ENCODE data around the gene GRB10.

GRB10 gene

GRCh38 chr7:50824882-50825281, 42.2 kb upstream of the GRB10 start:
- CTCF ChIA-PET = no interaction called here

DNA sequence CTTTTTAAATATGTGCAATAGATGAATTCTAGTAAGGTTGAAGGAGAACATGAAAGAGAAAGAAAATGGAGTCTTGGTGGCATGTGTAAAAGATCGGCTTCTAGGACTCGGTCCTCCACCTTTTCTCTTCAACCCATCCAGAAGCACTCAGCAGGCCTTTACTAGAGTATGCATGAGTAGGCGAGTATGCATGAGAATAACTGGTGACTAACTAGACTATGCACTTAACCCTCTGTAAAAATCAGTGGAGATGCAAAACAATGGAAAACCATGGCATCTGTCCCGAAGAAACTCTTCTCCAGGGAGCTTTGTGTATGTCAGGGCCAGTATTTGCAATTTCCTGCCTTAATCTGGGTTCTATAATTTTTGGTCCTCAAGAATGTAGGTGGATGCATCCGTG, 40.0 kb upstream of the GRB10 start:
- ChIA-PET CTCF (no interaction called here), POLR2A (interaction anchor here (1.0 to 1.6 kb wide), 2 partner anchors 25 to 135 kb away, joined by 4 to 5 read pairs; no protein-coding TSS in a partner anchor)
- DNase-seq (ENCODE audit: extremely low spot score) = no peak
- TF ChIP-seq ARNT (IDR thresholded peaks at IDR 0.05) (no peak), SP1 (IDR thresholded peaks at IDR 0.05) (no peak), BHLHE40 (IDR thresholded peaks at IDR 0.05; ENCODE audit: borderline replicate concordance) (no peak), SUZ12 (IDR thresholded peaks at IDR 0.05) (no peak), ZNF384 (IDR thresholded peaks at IDR 0.05) (no peak), ELF4 (IDR thresholded peaks at IDR 0.05) (no peak)

More at GRCh38 chr7:50824882-50825281, 42.2 kb upstream of the GRB10 start:
- POLR2A ChIA-PET = no interaction called here
- TF ChIP-seq TARDBP (IDR thresholded peaks at IDR 0.05) = no peak
- DNase-seq (ENCODE audit: extremely low spot score) = no peak

DNA sequence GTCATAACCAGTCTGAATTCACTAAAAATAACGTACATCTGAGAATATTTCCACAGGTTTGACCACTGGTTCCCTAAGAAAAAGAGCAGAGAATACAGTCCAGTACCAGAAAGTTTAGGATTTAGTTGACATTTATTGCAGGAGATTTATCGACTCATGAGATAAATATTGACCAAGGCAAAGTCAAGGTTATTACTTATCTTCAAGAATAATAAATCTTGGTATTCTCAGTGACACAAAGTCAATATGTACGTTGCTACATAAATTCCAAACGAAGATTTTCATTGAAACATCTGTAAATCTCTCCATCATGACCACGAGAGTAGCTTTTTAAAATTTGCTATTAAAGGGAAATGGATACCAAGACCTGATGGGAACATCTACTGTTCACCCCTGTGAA, 39.4 kb upstream of the GRB10 start:
- POLR2A ChIA-PET = interaction anchor here (1.0 to 1.6 kb wide), 3 partner anchors 16 to 135 kb away, joined by 4 to 5 read pairs (median 5); no protein-coding TSS in a partner anchor

GRCh38 chr7:50821457-50822008, 38.8 kb upstream of the GRB10 start:
- TF ChIP-seq L3MBTL2 (conservative IDR thresholded peaks at IDR 0.05) (peak; percentile 86), FOXA1 (IDR thresholded peaks at IDR 0.05) (no peak), PKNOX1 (IDR thresholded peaks at IDR 0.05) (peak; percentile 59)
- DNase-seq (ENCODE audit: extremely low spot score) = peak; percentile 43
- ChIA-PET POLR2A (interaction anchor here (1.1 to 1.6 kb wide), 2 partner anchors 17 to 136 kb away, joined by 5 read pairs; no protein-coding TSS in a partner anchor), CTCF (interaction anchor here (1.1 kb wide), 1 partner anchor 339 kb away, joined by 3 read pairs; no protein-coding TSS in a partner anchor)

More for the DNA sequence above, 39.4 kb upstream of the GRB10 start:
- no peak for DNase-seq (ENCODE audit: extremely low spot score)
- CTCF ChIA-PET = interaction anchor here (1.1 kb wide), 1 partner anchor 339 kb away, joined by 3 read pairs; no protein-coding TSS in a partner anchor
- TF ChIP-seq ZNF384 (IDR thresholded peaks at IDR 0.05) (no peak), FOXA1 (IDR thresholded peaks at IDR 0.05) (0 out of 2 replicates have a peak, but pooled peaks have one; percentile 56), PKNOX1 (IDR thresholded peaks at IDR 0.05) (peak; percentile 74), CTBP1 (IDR thresholded peaks at IDR 0.05; ENCODE audit: borderline replicate concordance) (peak; percentile 76; the same call in 1 of the 2 replicates), L3MBTL2 (conservative IDR thresholded peaks at IDR 0.05) (no peak), LEF1 (IDR thresholded peaks at IDR 0.05; ENCODE audit: borderline replicate concordance) (no peak), SP1 (IDR thresholded peaks at IDR 0.05) (no peak)

GRCh38 chr7:50818324-50818723, 35.6 kb upstream of the GRB10 start:
- CTCF ChIA-PET = no interaction called here

GRCh38 chr7:50817561-50817960, 34.9 kb upstream of the GRB10 start:
- POLR2A ChIA-PET = no interaction called here
- CTCF ChIA-PET = no interaction called here
- TF ChIP-seq SP1 (IDR thresholded peaks at IDR 0.05) (no peak), TARDBP (IDR thresholded peaks at IDR 0.05) (no peak), HDGF (IDR thresholded peaks at IDR 0.05; ENCODE audit: borderline replicate concordance) (no peak), NFRKB (IDR thresholded peaks at IDR 0.05) (no peak)
- no peak for DNase-seq (ENCODE audit: extremely low spot score)

More at GRCh38 chr7:50818324-50818723, 35.6 kb upstream of the GRB10 start:
- TF ChIP-seq LEF1 (IDR thresholded peaks at IDR 0.05; ENCODE audit: borderline replicate concordance) (no peak), ARNT (IDR thresholded peaks at IDR 0.05) (no peak), SP1 (IDR thresholded peaks at IDR 0.05) (no peak)
- POLR2A ChIA-PET = no interaction called here
- DNase-seq (ENCODE audit: extremely low spot score) = no peak

- TF ChIP-seq SUZ12 (IDR thresholded peaks at IDR 0.05) = no peak
- CTCF ChIA-PET = no interaction called here
Measured at GRCh38 chr7:50815138-50815537, 32.4 kb upstream of the GRB10 start.

DNA sequence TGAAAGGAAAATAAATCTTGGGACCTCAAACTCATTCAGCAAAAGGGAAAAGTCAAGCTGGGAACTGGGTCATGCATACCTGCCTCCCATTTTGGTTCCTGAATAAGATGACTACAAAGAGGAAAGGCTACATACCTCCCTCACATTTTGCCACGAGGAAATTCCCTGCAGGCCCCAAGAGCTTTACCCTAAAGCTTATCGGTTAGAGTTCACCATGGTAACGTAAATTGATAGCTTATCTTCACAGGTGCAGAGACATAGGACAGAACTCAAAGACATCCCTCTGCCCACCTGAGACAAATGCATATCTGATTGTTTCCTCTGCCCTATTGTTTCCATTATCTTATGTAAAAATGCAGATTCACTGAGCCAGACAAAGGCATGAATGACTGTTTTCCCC, 31.5 kb upstream of the GRB10 start:
- TF ChIP-seq BHLHE40 (IDR thresholded peaks at IDR 0.05; ENCODE audit: borderline replicate concordance) = no peak
- no peak for TF ChIP-seq PKNOX1 (IDR thresholded peaks at IDR 0.05)
- no peak for TF ChIP-seq NFRKB (IDR thresholded peaks at IDR 0.05)
- no peak for TF ChIP-seq CTBP1 (IDR thresholded peaks at IDR 0.05; ENCODE audit: borderline replicate concordance)
- TF ChIP-seq SUZ12 (IDR thresholded peaks at IDR 0.05) = no peak
- TF ChIP-seq FOXM1 (IDR thresholded peaks at IDR 0.05; ENCODE audit: borderline replicate concordance) = no peak
- TF ChIP-seq TARDBP (IDR thresholded peaks at IDR 0.05) = no peak
- no peak for TF ChIP-seq FOXA1 (IDR thresholded peaks at IDR 0.05)
- TF ChIP-seq FOXK2 (IDR thresholded peaks at IDR 0.05) = no peak
- no peak for TF ChIP-seq L3MBTL2 (conservative IDR thresholded peaks at IDR 0.05)
- TF ChIP-seq SP1 (IDR thresholded peaks at IDR 0.05) = no peak
- no peak for TF ChIP-seq ARNT (IDR thresholded peaks at IDR 0.05)
- no peak for TF ChIP-seq ELF4 (IDR thresholded peaks at IDR 0.05)
- TF ChIP-seq LEF1 (IDR thresholded peaks at IDR 0.05; ENCODE audit: borderline replicate concordance) = no peak
- TF ChIP-seq ZNF384 (IDR thresholded peaks at IDR 0.05) = no peak
- no peak for TF ChIP-seq HDGF (IDR thresholded peaks at IDR 0.05; ENCODE audit: borderline replicate concordance)
- CTCF ChIA-PET = no interaction called here
- DNase-seq (ENCODE audit: extremely low spot score) = no peak
- POLR2A ChIA-PET = no interaction called here

More at GRCh38 chr7:50815138-50815537, 32.4 kb upstream of the GRB10 start:
- POLR2A ChIA-PET = no interaction called here
- DNase-seq (ENCODE audit: extremely low spot score) = no peak
